Progenitor cell of endocrine pancreas (in vitro differentiated cells): Measurements from ENCODE around the gene DPP10. TPM values are rescaled to one million over a fixed set of nuclear protein-coding genes. Genes with fewer than 3 reads are reported as not detected.

Experiments used
- DNase-seq: peaks from one replicate; pipeline ENCODE4 v3.0.0; 2021; ENCODE audit warnings: low spot score; ENCODE audit not compliant: unreplicated experiment
- H3K27ac Mint-ChIP-seq: 2 replicates; pipeline ENCODE4 v1.8.0; 2021; ENCODE audit warnings: mild to moderate bottlenecking, moderate library complexity, mixed read lengths
- H3K27me3 Mint-ChIP-seq: 2 replicates; pipeline ENCODE4 v1.8.0; 2021; ENCODE audit warnings: mixed read lengths
- H3K36me3 Mint-ChIP-seq: 2 replicates; pipeline ENCODE4 v1.8.0; 2022; ENCODE audit warnings: mixed read lengths; ENCODE audit not compliant: insufficient read depth
- H3K4me1 Mint-ChIP-seq: 2 replicates; pipeline ENCODE4 v1.8.0; 2021; ENCODE audit warnings: low read depth, mixed read lengths
- H3K4me3 Mint-ChIP-seq: 2 replicates; pipeline ENCODE4 v1.8.0; 2021; ENCODE audit warnings: low read depth, mild to moderate bottlenecking, moderate library complexity, mixed read lengths
- H3K9me3 Mint-ChIP-seq: 2 replicates; pipeline ENCODE4 v1.8.0; 2021; ENCODE audit warnings: low read depth, mixed read lengths
- CTCF ChIP-seq: fragments of 200-600 bp; sonication (generic); IDR thresholded peaks from one replicate; pipeline ENCODE4 v1.5.0; 2021; ENCODE audit warnings: antibody characterized with exemption, mild to moderate bottlenecking; ENCODE audit not compliant: unreplicated experiment
- total RNA-seq: library from RNA; stranded (reverse); gene quantifications from 2 replicates; pipeline ENCODE4 v1.2.1, GENCODE V29; 2021

The DPP10 gene
- total RNA-seq, 1 donor from 2014 or later = 44.6 TPM

GRCh38 chr2:114631146-114631545 is 188.7 kb downstream of the DPP10 start:
- Mint-ChIP-seq H3K4me3 (no peak overlapping the region), H3K36me3 (no peaks in the 10 kb centered on the region), H3K4me1 (peaks cover 12% of the 10 kb centered on the region), H3K27me3 (peaks cover 5% of the 10 kb centered on the region), H3K27ac (no peak overlapping the region), H3K9me3 (peaks cover 3% of the 10 kb centered on the region)
- no peak for DNase-seq
- no peak for TF ChIP-seq CTCF

- H3K27ac Mint-ChIP-seq = no peak overlapping the region
- H3K27me3 Mint-ChIP-seq = peaks cover 27% of the 10 kb centered on the region
- DNase-seq = no peak
- H3K9me3 Mint-ChIP-seq = peaks cover 10% of the 10 kb centered on the region
- H3K4me1 Mint-ChIP-seq = no peaks in the 10 kb centered on the region
- H3K36me3 Mint-ChIP-seq = no peaks in the 10 kb centered on the region
- no peak overlapping the region for H3K4me3 Mint-ChIP-seq
- TF ChIP-seq CTCF = no peak
Observed at GRCh38 chr2:114642166-114642770, 199.8 kb downstream of the DPP10 start.

- H3K9me3 Mint-ChIP-seq = peaks cover 5% of the 10 kb centered on the region
- DNase-seq = no peak
- TF ChIP-seq CTCF = no peak
- H3K36me3 Mint-ChIP-seq = no peaks in the 10 kb centered on the region
- no peak overlapping the region for H3K4me3 Mint-ChIP-seq
- H3K4me1 Mint-ChIP-seq = no peaks in the 10 kb centered on the region
- peaks cover 27% of the 10 kb centered on the region for H3K27me3 Mint-ChIP-seq
- H3K27ac Mint-ChIP-seq = no peak overlapping the region
Observed at GRCh38 chr2:114642988-114643553, 200.6 kb downstream of the DPP10 start.

GRCh38 chr2:114651933-114652332 is 209.5 kb downstream of the DPP10 start:
- Mint-ChIP-seq H3K27me3 (peaks cover 5% of the 10 kb centered on the region), H3K27ac (no peak overlapping the region), H3K4me1 (no peaks in the 10 kb centered on the region), H3K4me3 (no peak overlapping the region), H3K36me3 (no peaks in the 10 kb centered on the region), H3K9me3 (no peaks in the 10 kb centered on the region)
- no peak for TF ChIP-seq CTCF
- DNase-seq = no peak

GRCh38 chr2:114659880-114660279 is 217.4 kb downstream of the DPP10 start:
- H3K9me3 Mint-ChIP-seq = peaks cover 3% of the 10 kb centered on the region
- TF ChIP-seq CTCF = no peak
- no peak overlapping the region for H3K27ac Mint-ChIP-seq
- no peaks in the 10 kb centered on the region for H3K36me3 Mint-ChIP-seq
- no peaks in the 10 kb centered on the region for H3K4me1 Mint-ChIP-seq
- H3K4me3 Mint-ChIP-seq = no peak overlapping the region
- peaks cover 18% of the 10 kb centered on the region for H3K27me3 Mint-ChIP-seq
- no peak for DNase-seq
